ENCODE measurements around the gene SFTPA2. TPM values are rescaled to one million over a fixed set of nuclear protein-coding genes. Genes with fewer than 3 reads are reported as not detected.
"Not testable (repeated sequence)": the region's sequence is repeated elsewhere in the genome, so short reads cannot be mapped to it uniquely, and the experiment has no call there.

The SFTPA2 gene
- total and polyA plus RNA-seq, 2 donors = 0.32 TPM; not detected in 1

GRCh38 chr10:79516532-79517205 is 43.5 kb downstream of the SFTPA2 start:
- H3K36me3 ChIP-seq (ENCODE audit: insufficient read depth); H3K4me3 ChIP-seq (ENCODE audit: low read depth, low read length); DNase-seq (ENCODE audit: extremely low spot score); H3K4me1 ChIP-seq (ENCODE audit: insufficient read depth); H3K27ac ChIP-seq (ENCODE audit: low read depth): not testable (repeated sequence)
- 54% methylated on average over 5 of the region's 7 CpGs for WGBS

- DNase-seq (ENCODE audit: extremely low spot score); H3K36me3 ChIP-seq (ENCODE audit: insufficient read depth); H3K4me3 ChIP-seq (ENCODE audit: low read depth, low read length); H3K27ac ChIP-seq (ENCODE audit: low read depth); H3K4me1 ChIP-seq (ENCODE audit: insufficient read depth): not testable (repeated sequence)
- WGBS = 91% methylated on average over 16 of the region's 17 CpGs
These were observed 48.2 kb downstream of the SFTPA2 start, which contains the start of gene EIF5AL1 for GRCh38 chr10:79511891-79512583. Gene EIF5AL1 (plus strand): TSS chr10:79512533. CDS start chr10:79512650, 117 bp downstream.

DNA sequence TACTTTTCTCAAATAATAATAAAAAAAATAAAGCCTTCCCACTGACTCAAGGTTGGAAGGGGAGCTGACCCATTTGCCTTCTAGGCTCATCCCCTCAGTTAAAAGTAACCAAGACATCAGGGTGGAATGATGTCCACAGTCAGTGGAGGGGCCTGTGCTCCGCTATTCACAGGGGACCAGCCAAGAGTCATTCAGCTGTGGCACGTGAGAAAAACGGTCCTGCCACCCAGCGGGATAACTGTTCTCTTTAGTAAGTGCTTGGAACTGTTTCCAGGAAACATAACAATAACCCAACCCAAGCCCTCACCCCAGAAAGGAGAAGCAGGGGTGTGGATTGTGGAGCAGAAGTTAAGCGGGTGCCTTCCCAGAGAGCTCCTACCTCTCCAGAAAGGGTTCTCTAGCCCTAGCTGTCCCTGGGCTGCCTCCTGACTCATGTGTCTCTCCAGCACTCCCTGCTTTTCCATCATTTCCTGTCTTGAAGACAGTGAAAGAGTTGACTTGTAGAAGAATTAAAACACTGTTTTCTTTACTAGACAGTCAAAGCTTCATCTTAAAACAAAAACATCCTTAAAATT is 50.2 kb downstream of the SFTPA2 start:
- not testable (repeated sequence) for H3K4me1 ChIP-seq (ENCODE audit: insufficient read depth); H3K36me3 ChIP-seq (ENCODE audit: insufficient read depth); H3K27ac ChIP-seq (ENCODE audit: low read depth); DNase-seq (ENCODE audit: extremely low spot score); H3K4me3 ChIP-seq (ENCODE audit: low read depth, low read length)
- 56% methylated on average over 4 of the region's 5 CpGs for WGBS

DNA sequence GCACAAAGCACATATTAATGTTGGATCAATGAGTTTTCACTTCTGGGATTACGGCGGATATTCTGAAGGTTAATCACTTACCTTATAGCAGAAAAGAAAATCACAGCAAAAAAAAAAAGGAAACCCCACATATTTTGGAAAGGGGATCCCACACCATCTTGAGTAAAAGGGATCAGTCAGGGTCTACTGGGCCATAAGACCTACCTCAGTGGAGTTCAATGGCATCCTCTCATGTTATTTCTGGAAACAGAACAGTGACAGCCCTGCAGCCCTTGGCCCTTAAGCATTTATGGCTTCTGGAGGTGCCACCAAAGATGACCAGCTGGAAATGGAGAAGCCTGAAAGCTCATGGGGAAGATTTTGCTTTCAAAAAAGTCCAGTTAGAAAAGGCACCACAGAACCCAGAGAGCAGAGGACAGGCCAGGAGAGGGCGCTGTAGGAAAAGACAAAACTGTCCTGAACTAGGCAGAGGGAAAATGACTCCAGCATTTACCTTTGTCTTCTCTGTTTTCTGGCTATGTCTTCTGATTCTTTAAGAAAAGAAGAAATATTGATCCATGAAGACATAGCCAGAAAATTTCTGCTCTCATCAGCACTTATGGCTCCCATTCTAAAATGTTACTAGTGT is 50.8 kb downstream of the SFTPA2 start:
- H3K4me3 ChIP-seq (ENCODE audit: low read depth, low read length); H3K36me3 ChIP-seq (ENCODE audit: insufficient read depth); DNase-seq (ENCODE audit: extremely low spot score); H3K27ac ChIP-seq (ENCODE audit: low read depth); H3K4me1 ChIP-seq (ENCODE audit: insufficient read depth): not testable (repeated sequence)
- WGBS = 97% methylated on average over 2 of the region's 3 CpGs

GRCh38 chr10:79508245-79508644 is 52.0 kb downstream of the SFTPA2 start:
- not testable (repeated sequence) for DNase-seq (ENCODE audit: extremely low spot score); H3K36me3 ChIP-seq (ENCODE audit: insufficient read depth); H3K27ac ChIP-seq (ENCODE audit: low read depth); H3K4me3 ChIP-seq (ENCODE audit: low read depth, low read length); H3K4me1 ChIP-seq (ENCODE audit: insufficient read depth)
- 81% methylated on average over 3 of the region's 4 CpGs for WGBS

DNA sequence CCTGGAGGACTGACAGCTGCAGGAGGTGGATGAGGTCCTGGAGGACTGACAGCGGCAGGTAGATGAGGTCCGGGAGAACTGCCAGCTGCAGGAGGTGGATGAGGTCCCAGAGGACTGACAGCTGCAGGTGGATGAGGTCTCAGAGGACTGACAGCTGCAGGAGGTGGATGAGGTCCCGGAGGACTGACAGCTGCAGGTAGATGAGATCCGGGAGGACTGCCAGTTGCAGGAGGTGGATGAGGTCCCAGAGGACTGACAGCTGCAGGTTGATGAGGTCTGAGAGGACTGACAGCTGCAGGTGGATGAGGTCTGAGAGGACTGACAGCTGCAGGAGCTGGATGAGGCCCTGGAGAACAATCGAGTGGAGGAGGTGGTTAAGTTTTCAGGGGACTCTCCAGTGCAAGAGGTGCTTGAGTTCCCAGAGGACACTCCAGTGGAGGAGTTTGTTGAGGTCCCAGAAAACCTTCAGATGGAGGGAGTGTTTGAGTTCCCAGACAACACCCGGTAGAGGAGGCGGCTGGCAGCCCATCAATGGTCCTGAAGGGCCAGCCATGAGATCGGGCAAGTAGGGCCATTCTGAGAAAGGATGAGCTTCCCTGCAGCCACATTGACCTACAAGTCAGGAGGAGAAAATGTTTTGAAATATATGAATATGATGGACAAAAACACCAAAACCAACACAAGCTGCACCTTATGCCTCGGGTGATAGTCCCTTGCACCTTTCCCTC is 52.6 kb downstream of the SFTPA2 start:
- Histone ChIP-seq H3K4me1 (ENCODE audit: insufficient read depth) (no peaks in the 10 kb centered on the region), H3K27ac (ENCODE audit: low read depth) (no peak overlapping the region), H3K36me3 (ENCODE audit: insufficient read depth) (no peaks in the 10 kb centered on the region), H3K4me3 (ENCODE audit: low read depth, low read length) (no peak overlapping the region)
- DNase-seq (ENCODE audit: extremely low spot score) = no peak
- 84% methylated on average over 9 of the region's 9 CpGs for WGBS

Small RNA genes lying within 50 kb of the gene (small RNA-seq; reads per million reads assigned to genes)
- not detected for gene BX248123.2
- gene RPS12P18 = not detected

Other genes starting within 250 kb of the SFTPA2 start
- gene PPIF, start 212.9 kb downstream of the SFTPA2 start, total RNA-seq = 17.4 TPM
- 39.4 TPM for gene PPIF, start 212.9 kb downstream of the SFTPA2 start, polyA plus RNA-seq
- 43.5 TPM for gene ZCCHC24, start 114.8 kb downstream of the SFTPA2 start, total RNA-seq
- 98.2 TPM for gene ZCCHC24, start 114.8 kb downstream of the SFTPA2 start, polyA plus RNA-seq
- gene EIF5AL1, start 47.9 kb downstream of the SFTPA2 start, total RNA-seq = 0.11 TPM
- gene EIF5AL1, start 47.9 kb downstream of the SFTPA2 start, polyA plus RNA-seq = 0.85 TPM
- not detected for gene SFTPA1, start 50.5 kb upstream of the SFTPA2 start, total RNA-seq
- not detected for gene SFTPA1, start 50.5 kb upstream of the SFTPA2 start, polyA plus RNA-seq
- gene NUTM2B, start 142.8 kb upstream of the SFTPA2 start, total RNA-seq = 0.21 TPM
- 0.32 TPM for gene NUTM2B, start 142.8 kb upstream of the SFTPA2 start, polyA plus RNA-seq